IPS DF 6.9 (cell line): ENCODE data around the gene OR2V2.
"Not testable (repeated sequence)": the region's sequence is repeated elsewhere in the genome, so short reads cannot be mapped to it uniquely, and the experiment has no call there.

Experiments used
- DNase-seq: peaks from one replicate; pipeline ENCODE4 v3.0.0-alpha.2; 2013; ENCODE audit warnings: low read depth, low spot score
- H3K27ac ChIP-seq: one replicate; pipeline ENCODE4 v1.5.1; 2013; ENCODE audit warnings: low read length, control low read depth
- H3K27me3 ChIP-seq: 2 replicates; pipeline ENCODE4 v1.6.1; 2013; ENCODE audit warnings: mild to moderate bottlenecking, low read length; ENCODE audit not compliant: control insufficient read depth, insufficient read depth
- H3K36me3 ChIP-seq: 2 replicates; pipeline ENCODE4 v1.6.1; 2013; ENCODE audit warnings: low read length; ENCODE audit not compliant: control insufficient read depth, insufficient read depth
- H3K4me1 ChIP-seq: 2 replicates; pipeline ENCODE4 v1.6.1; 2013; ENCODE audit warnings: low read length; ENCODE audit not compliant: control insufficient read depth, insufficient read depth
- H3K4me3 ChIP-seq: 2 replicates; pipeline ENCODE4 v1.5.1; 2013; ENCODE audit warnings: mild to moderate bottlenecking, low read length
- H3K9me3 ChIP-seq: 2 replicates; pipeline ENCODE4 v1.6.1; 2013; ENCODE audit warnings: low read length, inconsistent platforms; ENCODE audit not compliant: control insufficient read depth, insufficient read depth
- WGBS: extraction: QIAGEN DNeasy Blood & Tissue Kit; methylation state at CpG from one replicate; pipeline ENCODE4 v1.1.7; 2013; ENCODE audit warnings: mixed read lengths, missing lambda C conversion rate; ENCODE audit not compliant: insufficient read length, insufficient coverage; 5-methylcytosine and 5-hydroxymethylcytosine counted together

OR2V2 gene

DNA sequence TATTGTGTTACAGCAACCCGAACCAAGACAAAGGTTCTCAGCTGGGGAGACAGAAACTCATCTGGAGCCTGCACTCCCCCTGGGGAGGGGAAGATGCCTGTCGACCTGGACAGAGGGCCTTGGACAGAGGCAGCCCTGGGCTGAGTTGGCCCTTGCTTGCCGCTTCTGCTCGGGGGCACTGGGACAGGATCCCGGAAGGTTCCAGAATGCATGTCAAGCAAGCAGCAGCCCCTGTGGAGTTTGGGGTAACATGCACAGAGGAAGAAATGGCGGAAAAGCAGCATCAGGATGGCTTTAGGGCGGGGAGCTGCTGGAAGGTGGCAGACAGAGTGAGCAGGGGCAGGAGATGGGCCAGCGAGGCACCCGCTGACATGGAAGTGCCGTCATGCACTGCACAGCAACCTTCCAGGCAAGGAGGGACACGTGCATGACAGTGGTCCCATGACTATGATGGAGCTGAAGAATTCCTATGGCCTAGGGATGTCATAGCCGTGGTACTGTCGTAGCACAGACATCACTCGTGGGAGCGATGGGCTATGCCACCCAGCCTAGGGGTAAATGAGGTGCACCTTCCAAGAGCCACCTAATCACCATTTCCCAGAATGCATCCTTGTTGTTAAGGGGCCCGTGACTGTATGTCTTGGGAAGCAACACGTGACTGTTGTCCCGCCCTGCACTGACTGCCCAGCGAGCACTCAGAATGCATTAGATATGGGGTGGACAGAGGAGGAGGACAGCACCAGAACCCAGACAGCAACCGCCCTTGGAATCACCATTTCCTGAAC, 42.6 kb upstream of the OR2V2 start:
- DNase-seq, H3K36me3 ChIP-seq, H3K9me3 ChIP-seq, H3K27ac ChIP-seq, H3K4me3 ChIP-seq: not testable (repeated sequence)
- WGBS: no CpG with 5 or more reads among the region's 20 CpGs
- Histone ChIP-seq H3K4me1 (peaks cover 11% of the 10 kb centered on the region), H3K27me3 (peaks cover 14% of the 10 kb centered on the region)

GRCh38 chr5:181105391-181106025, 41.9 kb upstream of the OR2V2 start:
- H3K4me1 ChIP-seq: peaks cover 10% of the 10 kb centered on the region
- H3K9me3 ChIP-seq: no peaks in the 10 kb centered on the region
- WGBS: no CpG with 5 or more reads among the region's 7 CpGs
- H3K4me3 ChIP-seq: no peak overlapping the region; the same call in 1 of the 2 replicates
- H3K27me3 ChIP-seq: peaks cover 7% of the 10 kb centered on the region; the same call in 1 of the 2 replicates
- H3K27ac ChIP-seq: no peak overlapping the region
- no peaks in the 10 kb centered on the region for H3K36me3 ChIP-seq
- no peak for DNase-seq

- peaks cover 7% of the 10 kb centered on the region; the same call in 1 of the 2 replicates for H3K27me3 ChIP-seq
- WGBS: no CpG with 5 or more reads among the region's 9 CpGs
- H3K4me1 ChIP-seq: peaks cover 9% of the 10 kb centered on the region
- no peaks in the 10 kb centered on the region for H3K36me3 ChIP-seq
- DNase-seq: no peak
- H3K27ac ChIP-seq: no peak overlapping the region
- no peak overlapping the region for H3K4me3 ChIP-seq
- no peaks in the 10 kb centered on the region for H3K9me3 ChIP-seq
These were observed 39.7 kb upstream of the OR2V2 start for GRCh38 chr5:181107699-181108098.

DNA sequence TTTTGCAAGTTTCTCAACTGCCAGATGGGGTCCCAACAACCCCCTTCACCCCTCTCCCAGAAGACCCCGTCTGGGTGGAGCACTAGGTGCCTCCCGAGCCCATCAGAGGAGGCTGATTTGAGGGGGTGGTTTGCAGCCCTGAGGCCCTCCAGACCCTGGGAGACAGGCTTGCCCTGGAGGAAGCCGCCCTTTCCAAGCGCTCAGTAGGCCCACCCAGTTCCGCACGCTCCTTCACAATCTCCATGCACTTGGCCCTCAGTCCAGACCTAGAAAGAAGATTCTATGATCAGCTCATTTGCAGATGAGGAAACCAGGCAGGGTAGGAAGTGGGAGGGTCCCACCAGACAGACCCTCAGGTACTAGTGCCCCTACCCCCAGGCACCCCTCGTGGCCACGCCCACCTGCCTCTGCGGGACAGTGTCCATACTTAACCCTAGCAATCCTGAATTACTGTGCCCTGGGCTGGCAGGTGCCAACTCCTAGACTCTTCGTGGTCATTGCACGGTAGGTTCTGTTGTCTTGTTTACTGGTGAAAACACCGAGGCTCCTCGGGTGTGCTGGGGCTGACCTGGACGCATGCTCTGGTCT, 38.7 kb upstream of the OR2V2 start:
- no peak for DNase-seq
- H3K4me3 ChIP-seq: no peak overlapping the region
- no peak overlapping the region for H3K27ac ChIP-seq
- peaks cover 9% of the 10 kb centered on the region for H3K4me1 ChIP-seq
- no CpG with 5 or more reads among the region's 14 CpGs for WGBS
- H3K9me3 ChIP-seq: no peaks in the 10 kb centered on the region
- no peaks in the 10 kb centered on the region for H3K36me3 ChIP-seq
- H3K27me3 ChIP-seq: peaks cover 7% of the 10 kb centered on the region; the same call in 1 of the 2 replicates

- no peak overlapping the region for H3K4me3 ChIP-seq
- no peaks in the 10 kb centered on the region for H3K9me3 ChIP-seq
- DNase-seq: no peak
- H3K27ac ChIP-seq: no peak overlapping the region
- no CpG with 5 or more reads among the region's 11 CpGs for WGBS
- peaks cover 9% of the 10 kb centered on the region for H3K4me1 ChIP-seq
- H3K36me3 ChIP-seq: no peaks in the 10 kb centered on the region
- peaks cover 11% of the 10 kb centered on the region for H3K27me3 ChIP-seq
These were observed 37.8 kb upstream of the OR2V2 start for GRCh38 chr5:181109489-181110013.

DNA sequence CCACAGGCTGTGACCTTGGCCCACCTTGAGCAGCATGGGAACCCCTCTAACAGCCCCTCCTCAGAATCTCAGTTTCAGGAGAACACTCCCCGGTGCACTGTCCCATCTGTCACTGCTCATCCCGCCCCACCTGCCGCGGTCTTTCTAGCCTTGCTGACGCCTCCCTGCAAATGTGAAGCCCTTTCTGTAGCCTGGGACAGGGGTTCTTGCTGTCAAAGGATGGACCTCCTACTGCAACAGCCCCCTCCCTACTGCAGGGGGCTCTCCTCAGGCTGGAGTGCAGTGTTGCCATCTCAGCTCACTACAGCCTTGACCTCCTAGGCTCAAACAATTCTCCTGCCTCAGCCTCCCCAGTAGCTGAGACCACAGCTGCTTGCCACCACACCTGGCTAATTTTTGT, 36.4 kb upstream of the OR2V2 start:
- WGBS: no CpG with 5 or more reads among the region's 5 CpGs
- DNase-seq: no peak
- Histone ChIP-seq H3K36me3 (no peaks in the 10 kb centered on the region), H3K27ac (no peak overlapping the region), H3K4me1 (peaks cover 5% of the 10 kb centered on the region; the same call in 1 of the 2 replicates), H3K4me3 (no peak overlapping the region), H3K27me3 (peaks cover 19% of the 10 kb centered on the region), H3K9me3 (no peaks in the 10 kb centered on the region)

DNA sequence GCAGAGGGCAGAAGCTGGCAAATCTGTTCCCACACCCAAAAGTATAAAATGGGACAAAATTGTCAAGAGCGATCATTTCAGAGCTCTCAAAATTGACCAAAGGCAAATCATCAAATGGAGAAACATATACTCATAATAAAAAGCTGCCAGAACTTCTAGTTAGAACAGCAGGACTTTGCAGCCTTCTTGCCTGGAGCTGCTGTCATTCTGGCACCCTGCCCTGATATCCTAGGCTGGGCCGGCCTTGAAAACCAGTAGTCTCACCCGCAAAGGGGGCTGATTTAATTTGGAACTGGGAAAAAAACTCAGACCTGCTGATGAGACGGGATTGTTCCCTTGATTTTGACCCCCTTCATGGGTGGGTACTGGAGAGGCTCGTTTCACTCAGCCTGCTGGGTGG, 34.9 kb upstream of the OR2V2 start:
- H3K4me1 ChIP-seq: peaks cover 4% of the 10 kb centered on the region; the same call in 1 of the 2 replicates
- H3K9me3 ChIP-seq: no peaks in the 10 kb centered on the region
- WGBS: no CpG with 5 or more reads among the region's 5 CpGs
- H3K36me3 ChIP-seq: no peaks in the 10 kb centered on the region
- no peak overlapping the region for H3K4me3 ChIP-seq
- DNase-seq: no peak
- H3K27ac ChIP-seq: no peak overlapping the region
- H3K27me3 ChIP-seq: peaks cover 22% of the 10 kb centered on the region

DNA sequence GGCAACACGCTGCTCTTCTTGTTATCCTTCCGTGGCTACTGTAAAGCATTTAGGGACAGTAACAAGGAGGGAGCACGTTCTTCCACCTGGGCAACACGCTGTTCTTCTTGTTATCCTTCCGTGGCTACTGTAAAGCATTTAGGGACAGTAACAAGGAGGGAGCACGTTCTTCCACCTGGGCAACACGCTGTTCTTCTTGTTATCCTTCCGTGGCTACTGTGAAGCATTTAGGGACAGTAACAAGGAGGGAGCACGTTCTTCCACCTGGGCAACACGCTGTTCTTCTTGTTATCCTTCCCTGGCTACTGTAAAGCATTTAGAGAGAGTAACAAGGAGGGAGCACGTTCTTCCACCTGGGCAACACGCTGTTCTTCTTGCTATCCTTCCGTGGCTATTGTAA, 33.8 kb upstream of the OR2V2 start:
- H3K27me3 ChIP-seq: peaks cover 22% of the 10 kb centered on the region
- DNase-seq, H3K27ac ChIP-seq, H3K9me3 ChIP-seq, H3K36me3 ChIP-seq, H3K4me3 ChIP-seq, H3K4me1 ChIP-seq: not testable (repeated sequence)
- WGBS: no CpG with 5 or more reads among the region's 13 CpGs

DNA sequence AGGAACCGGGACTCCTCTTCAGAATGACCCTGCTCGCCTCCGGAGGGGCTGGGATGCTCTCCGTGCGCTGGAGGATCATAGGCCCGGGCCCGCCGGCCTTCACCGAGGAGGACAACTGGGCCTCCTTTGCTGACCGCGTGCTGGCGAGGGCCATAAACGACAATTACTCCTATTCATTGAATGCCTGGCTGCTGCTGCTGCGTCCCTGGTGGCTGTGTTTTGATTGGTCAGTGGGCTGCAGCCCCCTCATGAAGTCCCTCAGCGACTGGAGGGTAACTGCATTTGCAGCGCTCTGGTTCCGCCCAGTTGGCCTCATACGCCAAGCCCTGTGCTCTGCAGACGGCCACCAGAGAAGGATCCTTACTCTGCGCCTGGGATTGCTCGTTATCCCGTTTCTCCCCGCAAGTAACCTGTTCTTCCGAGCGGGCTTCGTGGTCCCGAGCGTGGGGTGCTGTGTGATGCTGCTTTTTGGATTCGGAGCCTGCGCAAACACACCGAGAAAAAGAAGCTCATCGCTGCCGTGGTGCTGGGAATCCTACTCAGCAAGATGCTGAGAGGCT, 33.0 kb upstream of the OR2V2 start:
- Histone ChIP-seq H3K4me3 (peak overlapping the region; percentile 21; the same call in 1 of the 2 replicates), H3K36me3 (no peaks in the 10 kb centered on the region), H3K9me3 (no peaks in the 10 kb centered on the region), H3K4me1 (peaks cover 1% of the 10 kb centered on the region; the same call in 1 of the 2 replicates), H3K27ac (no peak overlapping the region), H3K27me3 (peaks cover 22% of the 10 kb centered on the region)
- no peak for DNase-seq
- no CpG with 5 or more reads among the region's 33 CpGs for WGBS
